AG09309 (cell line): ENCODE results near the gene RNF11.

ENCODE experiments used
- DNase-seq: peaks from one replicate; pipeline ENCODE4 v3.0.0-alpha.2; 2010; ENCODE audit warnings: low read depth
- H3K4me3 ChIP-seq: 2 replicates; pipeline ENCODE4 v1.5.1; 2011; ENCODE audit warnings: mild to moderate bottlenecking, low read depth, low read length, moderate library complexity; ENCODE audit not compliant: control insufficient read depth
- TF ChIP-seq, protein P1 (sequence below): IDR thresholded peaks from 2 replicates; pipeline ENCODE4 v1.5.1; 2011; ENCODE audit warnings: mild to moderate bottlenecking, low read depth, low read length, inconsistent platforms; ENCODE audit not compliant: insufficient read depth, control insufficient read depth; ENCODE audit errors: missing control alignments

RNF11 gene

DNA sequence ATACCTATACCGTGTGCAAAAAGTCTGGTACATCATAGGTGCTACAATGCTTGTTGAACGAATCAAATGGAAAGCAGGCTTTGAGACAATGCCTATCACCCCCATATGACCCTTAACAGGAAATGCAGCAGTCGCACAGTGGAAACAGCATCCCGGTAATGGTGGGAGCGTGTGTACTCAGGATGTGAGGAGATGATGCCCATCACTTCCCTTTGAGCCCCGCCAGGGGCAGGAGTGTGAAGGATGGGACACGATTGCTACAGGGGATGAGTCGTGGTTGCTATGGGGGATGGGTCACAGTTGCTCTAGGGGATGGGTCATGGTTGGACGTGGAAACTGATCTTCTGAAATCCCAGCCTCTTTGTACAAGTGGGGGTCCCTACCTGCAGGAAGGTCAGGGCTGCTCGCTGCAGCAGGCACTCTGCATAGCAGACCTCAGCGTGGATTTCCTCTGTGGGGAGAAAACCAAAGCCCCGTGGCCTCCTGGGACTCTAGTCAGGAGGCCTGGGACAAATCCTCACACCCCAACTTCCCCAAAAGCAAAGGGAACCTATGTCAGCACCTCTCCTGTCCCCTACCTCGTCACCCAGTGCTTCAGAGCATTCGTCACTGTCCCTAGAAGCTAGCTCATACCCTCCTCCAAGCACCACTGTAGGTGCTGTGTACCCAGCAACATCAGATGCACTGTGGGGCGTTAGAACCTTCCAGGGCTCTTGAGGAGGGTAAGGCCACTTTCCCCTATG lies 75.0 kb downstream of the RNF11 start:
- DNase-seq = no peak
- no peak overlapping the region for H3K4me3 ChIP-seq
- TF ChIP-seq, protein P1, sequence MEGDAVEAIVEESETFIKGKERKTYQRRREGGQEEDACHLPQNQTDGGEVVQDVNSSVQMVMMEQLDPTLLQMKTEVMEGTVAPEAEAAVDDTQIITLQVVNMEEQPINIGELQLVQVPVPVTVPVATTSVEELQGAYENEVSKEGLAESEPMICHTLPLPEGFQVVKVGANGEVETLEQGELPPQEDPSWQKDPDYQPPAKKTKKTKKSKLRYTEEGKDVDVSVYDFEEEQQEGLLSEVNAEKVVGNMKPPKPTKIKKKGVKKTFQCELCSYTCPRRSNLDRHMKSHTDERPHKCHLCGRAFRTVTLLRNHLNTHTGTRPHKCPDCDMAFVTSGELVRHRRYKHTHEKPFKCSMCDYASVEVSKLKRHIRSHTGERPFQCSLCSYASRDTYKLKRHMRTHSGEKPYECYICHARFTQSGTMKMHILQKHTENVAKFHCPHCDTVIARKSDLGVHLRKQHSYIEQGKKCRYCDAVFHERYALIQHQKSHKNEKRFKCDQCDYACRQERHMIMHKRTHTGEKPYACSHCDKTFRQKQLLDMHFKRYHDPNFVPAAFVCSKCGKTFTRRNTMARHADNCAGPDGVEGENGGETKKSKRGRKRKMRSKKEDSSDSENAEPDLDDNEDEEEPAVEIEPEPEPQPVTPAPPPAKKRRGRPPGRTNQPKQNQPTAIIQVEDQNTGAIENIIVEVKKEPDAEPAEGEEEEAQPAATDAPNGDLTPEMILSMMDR = no peak

DNA sequence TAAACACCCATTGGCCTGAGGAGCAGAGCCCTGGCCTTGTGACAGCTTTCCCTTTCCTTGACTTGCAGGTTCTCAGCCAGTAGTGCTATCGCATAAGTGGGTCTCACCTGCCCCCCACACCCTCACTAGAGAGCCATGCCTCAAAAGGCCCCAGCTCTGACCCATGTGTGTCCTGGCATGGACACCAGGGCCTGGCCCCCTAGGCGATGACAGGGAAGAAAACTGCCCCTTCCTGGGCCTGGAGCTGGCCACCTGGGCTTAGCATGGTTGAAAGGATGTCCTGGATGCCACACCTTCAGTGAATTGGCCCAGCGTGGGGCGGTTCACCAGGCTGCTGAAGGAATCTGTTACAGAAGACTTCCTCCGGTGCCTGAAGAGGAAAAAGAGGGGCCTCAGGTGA lies 75.8 kb downstream of the RNF11 start:
- H3K4me3 ChIP-seq = no peak overlapping the region
- no peak for DNase-seq
- TF ChIP-seq, protein P1 = no peak

DNA sequence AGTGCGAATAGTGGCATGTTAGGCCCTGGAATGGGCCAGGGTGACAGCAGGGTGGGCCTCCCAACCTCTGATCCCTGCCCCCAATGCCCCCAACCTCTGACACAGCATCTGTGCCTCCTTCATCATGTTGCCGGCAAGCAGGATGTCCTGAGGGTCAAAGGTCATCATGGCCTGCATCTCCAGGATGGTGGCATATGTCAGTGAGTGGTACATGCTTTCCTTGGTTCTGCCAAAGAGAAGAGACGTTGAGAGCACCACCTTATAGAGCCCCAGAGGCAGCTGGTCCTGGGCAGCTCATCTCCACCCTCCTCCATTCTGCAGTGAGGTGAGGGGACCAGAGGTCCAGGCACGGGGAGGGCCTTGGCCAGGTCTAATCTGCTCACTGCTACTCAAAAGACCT lies 76.6 kb downstream of the RNF11 start:
- H3K4me3 ChIP-seq = no peak overlapping the region
- TF ChIP-seq, protein P1 = no peak

DNA sequence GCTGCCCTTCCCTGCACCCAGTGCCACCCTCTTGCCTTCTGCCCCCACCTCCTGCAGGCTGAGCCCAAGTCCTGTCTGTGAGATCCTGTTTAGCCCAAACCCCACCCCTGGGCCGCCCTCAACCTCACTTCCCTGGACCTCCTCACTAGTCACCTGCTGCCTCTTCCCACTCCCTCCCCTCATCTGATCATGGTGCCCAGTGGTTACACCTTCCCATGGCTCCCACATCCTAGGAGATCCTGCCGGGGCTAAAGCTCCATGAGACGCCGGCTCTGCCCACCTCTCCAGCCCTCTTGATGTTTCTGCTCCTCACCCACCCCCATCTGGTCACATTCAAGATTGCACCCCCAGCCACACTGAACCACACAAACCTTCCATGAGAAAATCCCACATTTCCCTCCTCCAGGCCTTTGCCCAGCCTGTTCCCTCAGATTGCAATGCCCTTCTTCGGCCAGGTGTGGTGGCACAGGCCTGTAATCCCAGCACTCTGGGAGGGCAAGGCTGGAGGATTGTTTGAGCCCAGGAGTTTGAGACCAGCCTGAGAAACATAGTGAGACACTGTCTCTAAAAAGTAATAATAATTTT lies 77.3 kb downstream of the RNF11 start:
- H3K4me3 ChIP-seq = no peak overlapping the region
- DNase-seq = no peak
- TF ChIP-seq, protein P1 = no peak

More for the DNA sequence above, 76.6 kb downstream of the RNF11 start:
- DNase-seq = no peak

DNA sequence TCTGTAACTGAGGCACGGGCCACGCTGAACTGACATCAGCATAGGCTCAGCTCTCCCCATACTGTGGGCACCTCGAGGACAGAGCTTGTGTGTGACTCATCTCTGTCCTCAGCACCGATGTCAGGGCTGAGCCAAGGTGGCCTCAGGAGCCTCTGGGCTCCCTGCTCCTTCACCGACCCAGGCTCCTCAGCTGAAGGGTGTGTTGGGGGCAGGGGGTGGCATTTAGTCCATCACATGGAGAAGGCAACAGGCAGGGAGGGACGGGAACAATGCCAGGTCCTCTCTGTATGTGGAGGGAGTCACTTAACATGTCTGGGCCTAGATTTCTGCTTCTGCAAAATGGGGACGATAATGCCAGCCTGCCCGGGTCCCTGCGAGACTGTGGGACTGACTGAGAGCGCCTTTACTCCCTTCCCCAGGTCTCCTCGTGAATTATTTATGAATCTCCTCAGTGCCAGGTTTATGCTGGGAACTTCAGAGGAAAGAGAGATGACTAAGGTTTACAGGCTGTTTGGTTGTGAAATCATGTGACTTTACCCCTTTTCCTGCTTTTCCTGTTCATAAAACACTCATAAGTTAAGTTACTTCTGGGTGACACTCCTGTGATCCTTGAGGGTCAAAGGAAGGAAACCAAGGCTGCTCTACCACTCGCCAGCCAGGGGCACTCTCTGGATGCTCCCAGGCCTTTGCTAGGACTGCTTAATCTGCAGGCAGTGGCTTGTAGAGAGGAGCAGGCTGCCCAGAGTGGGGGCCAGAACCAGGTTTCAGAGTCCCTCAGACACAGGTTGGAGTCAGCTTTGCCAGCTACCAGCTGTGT lies 78.1 kb downstream of the RNF11 start:
- peak; percentile 64 for DNase-seq
- H3K4me3 ChIP-seq = no peak overlapping the region
- TF ChIP-seq, protein P1 = no peak

DNA sequence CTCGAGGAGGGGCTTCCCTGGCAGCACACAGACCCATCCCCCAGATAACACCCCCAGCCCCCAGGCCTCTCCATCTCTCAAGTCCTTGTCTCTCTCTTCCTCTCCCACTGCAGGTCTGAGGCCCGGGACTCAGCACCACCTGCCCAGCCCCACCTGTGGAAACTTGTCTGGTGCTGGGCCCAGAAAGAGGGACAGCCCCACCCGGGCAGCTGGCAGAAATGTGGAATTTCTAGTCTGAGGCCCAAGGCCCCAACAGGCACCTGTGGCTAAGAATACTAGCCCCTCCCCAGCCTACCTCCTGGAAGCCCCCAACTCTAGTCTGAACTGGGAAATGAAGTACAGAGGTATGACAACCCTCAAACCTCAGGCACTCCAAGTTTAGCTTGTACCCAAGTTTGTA lies 78.9 kb downstream of the RNF11 start:
- no peak for DNase-seq
- H3K4me3 ChIP-seq = no peak overlapping the region
- TF ChIP-seq, protein P1 = no peak
